Astrocyte (in vitro differentiated cells and primary cell): Measurements from ENCODE around the gene INVS.

Experiments used
- CTCF ChIP-seq: IDR thresholded peaks from 2 replicates; pipeline ENCODE4 v1.5.1; 2011; ENCODE audit warnings: low read depth, mild to moderate bottlenecking, inconsistent platforms, low read length, moderate library complexity; ENCODE audit not compliant: insufficient read depth
- EZH2 ChIP-seq: IDR thresholded peaks from 2 replicates; pipeline ENCODE4 v1.6.1; 2012; ENCODE audit warnings: mild to moderate bottlenecking, low read length, inconsistent platforms; ENCODE audit not compliant: insufficient read depth

GRCh38 chr9:100167176-100167575 is 68.1 kb downstream of the INVS start:
- no peak for TF ChIP-seq CTCF
- no peak for TF ChIP-seq EZH2
